ENCODE results near the gene COA8. TPM values are rescaled to one million over a fixed set of nuclear protein-coding genes. Genes with fewer than 3 reads are reported as not detected.

COA8 gene
- polyA plus RNA-seq, 1 donor = 44.2 TPM

- DNase-seq = no peak
Observed at GRCh38 chr14:103547455-103547940, 15.3 kb upstream of the COA8 start.

GRCh38 chr14:103547941-103548462 lies 14.8 kb upstream of the COA8 start:
- DNase-seq = no peak

GRCh38 chr14:103548463-103549351 lies 14.1 kb upstream of the COA8 start:
- no peak for DNase-seq

GRCh38 chr14:103549361-103550311 lies 13.1 kb upstream of the COA8 start:
- no peak for DNase-seq

GRCh38 chr14:103550451-103551337 lies 12.1 kb upstream of the COA8 start:
- DNase-seq = no peak

GRCh38 chr14:103551338-103551762 lies 11.4 kb upstream of the COA8 start:
- no peak for DNase-seq

GRCh38 chr14:103552011-103552845 lies 10.5 kb upstream of the COA8 start:
- DNase-seq = no peak

GRCh38 chr14:103552846-103553210 lies 9.9 kb upstream of the COA8 start:
- no peak for DNase-seq

- DNase-seq = no peak
Observed at GRCh38 chr14:103555559-103556337, 7.0 kb upstream of the COA8 start.

- DNase-seq = no peak
Observed at GRCh38 chr14:103556946-103557758, 5.6 kb upstream of the COA8 start.

GRCh38 chr14:103558071-103558882 lies 4.5 kb upstream of the COA8 start:
- peak; percentile 81 for DNase-seq

GRCh38 chr14:103559766-103560165 lies 3.0 kb upstream of the COA8 start:
- DNase-seq = no peak

GRCh38 chr14:103560691-103561090 lies 2.1 kb upstream of the COA8 start:
- DNase-seq = no peak

GRCh38 chr14:103561381-103562178 lies 1.2 kb upstream of the COA8 start:
- DNase-seq = no peak

- no peak for DNase-seq
Observed at GRCh38 chr14:103562179-103562428, 656 bp upstream of the COA8 start.

- no peak for DNase-seq
Observed at GRCh38 chr14:103563226-103563620, 463 bp downstream of the COA8 start.

- no peak for DNase-seq
Observed at GRCh38 chr14:103563844-103564505, 1.2 kb downstream of the COA8 start.

Measured in left kidney (tissue), 2 donors.